GM19455 (cell line): ENCODE data around the gene ZNF771.

Experiments used
- ATAC-seq: cut with Tn5 transposase; IDR thresholded peaks from one replicate; pipeline ENCODE4 v1.9.1; 2021; ENCODE audit not compliant: unreplicated experiment

The ZNF771 gene

DNA sequence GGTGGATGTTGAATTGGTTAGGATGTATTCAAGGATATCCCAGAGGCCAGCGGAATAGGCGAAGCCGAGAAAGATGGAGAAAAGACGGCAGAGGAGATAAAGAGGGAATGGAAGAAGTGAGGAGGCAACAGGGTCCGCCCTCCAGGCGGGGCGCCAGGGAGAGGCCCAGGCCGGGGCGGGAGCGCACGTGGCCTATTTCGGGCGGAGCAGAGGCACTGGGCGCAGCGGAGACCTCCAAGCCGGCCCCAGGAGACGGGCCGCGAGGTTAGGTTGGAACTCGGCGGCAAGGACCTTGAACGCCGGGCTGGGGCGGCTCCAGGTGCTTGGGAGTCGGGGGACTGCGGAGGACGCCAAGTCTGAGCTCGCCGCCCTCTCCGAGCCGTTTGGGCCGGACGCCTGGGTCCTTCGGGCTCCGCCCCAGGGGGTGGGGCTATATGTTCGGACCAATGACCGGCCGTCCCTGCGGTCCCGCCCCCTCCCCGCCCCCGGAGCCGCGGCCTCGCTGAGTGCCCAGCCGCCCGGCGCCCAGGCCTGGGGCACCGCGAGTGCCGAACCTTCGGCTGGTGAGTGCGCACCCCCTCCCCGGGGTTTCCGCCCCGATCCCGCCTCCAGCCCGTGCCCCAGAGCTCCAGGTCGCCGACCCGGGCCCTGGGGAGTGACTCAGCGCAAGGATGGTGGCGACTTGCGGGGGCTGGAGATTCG is at the start of gene ZNF771:
Gene ZNF771 (plus strand): TSS at position 505 of the 702 bp plus-strand sequence. CDS start 448 bp downstream, outside the sequence.
- peak; percentile 74 for ATAC-seq

DNA sequence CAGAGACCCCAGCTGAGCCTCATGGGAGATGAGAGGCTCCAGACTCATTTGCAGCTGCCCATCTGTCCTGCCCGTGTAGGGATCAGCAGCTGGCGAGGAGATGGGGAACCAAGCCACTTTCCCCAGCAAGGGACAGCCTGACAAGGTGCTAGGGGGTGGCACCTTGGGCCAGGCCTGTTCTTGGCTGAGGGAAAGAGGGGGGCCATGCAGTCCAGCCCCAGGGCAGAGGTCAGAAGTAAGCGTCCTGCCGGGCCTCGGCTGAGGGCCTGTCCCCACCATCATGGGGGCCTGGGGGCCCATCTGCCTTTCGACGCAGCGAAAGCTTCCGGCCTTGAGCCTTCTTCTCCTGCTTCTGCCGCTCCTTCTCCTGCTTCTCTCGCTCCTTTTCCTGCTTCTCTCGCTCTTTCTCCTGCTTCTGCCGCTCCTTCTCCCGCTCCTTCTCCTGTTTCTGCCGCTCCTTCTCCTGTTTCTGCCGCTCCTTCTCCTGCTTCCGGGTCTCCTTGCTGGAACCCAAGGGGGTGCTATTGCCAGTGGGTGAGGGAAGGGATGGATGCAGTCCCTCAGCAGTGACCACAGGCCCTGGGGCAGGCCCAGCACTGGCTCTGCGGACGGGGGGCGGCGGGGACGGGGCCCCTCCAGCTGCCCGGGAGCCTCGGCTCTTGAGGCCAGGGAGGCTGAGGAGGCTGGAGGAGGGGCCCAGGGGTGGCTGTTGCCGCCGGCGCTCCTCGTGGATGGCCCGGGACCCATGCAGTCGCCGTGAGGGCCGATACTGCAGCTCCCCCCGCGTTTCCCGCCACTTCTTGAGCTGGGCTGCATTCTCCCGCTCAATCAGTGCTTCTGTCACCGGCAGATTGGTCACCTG is 49.5 kb upstream of the ZNF771 start:
- ATAC-seq, result no peak

DNA sequence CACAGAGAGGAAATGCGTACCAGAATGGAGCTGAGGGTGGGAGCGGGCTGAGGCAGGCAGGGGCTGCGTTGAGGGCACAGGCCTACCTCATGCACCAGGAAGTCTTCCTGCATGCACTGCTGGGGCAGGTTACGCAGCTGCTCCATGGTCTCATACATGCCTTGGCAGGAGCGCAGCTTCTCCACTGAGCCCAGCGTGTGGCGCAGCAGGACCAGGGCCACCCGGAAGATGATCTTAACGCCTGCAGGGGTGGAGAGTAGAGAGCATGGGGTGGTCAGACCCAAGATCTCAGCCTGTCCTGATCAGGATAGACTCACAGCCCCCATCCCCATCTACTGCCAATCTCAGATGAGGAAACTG is 48.8 kb upstream of the ZNF771 start:
- ATAC-seq, result no peak

DNA sequence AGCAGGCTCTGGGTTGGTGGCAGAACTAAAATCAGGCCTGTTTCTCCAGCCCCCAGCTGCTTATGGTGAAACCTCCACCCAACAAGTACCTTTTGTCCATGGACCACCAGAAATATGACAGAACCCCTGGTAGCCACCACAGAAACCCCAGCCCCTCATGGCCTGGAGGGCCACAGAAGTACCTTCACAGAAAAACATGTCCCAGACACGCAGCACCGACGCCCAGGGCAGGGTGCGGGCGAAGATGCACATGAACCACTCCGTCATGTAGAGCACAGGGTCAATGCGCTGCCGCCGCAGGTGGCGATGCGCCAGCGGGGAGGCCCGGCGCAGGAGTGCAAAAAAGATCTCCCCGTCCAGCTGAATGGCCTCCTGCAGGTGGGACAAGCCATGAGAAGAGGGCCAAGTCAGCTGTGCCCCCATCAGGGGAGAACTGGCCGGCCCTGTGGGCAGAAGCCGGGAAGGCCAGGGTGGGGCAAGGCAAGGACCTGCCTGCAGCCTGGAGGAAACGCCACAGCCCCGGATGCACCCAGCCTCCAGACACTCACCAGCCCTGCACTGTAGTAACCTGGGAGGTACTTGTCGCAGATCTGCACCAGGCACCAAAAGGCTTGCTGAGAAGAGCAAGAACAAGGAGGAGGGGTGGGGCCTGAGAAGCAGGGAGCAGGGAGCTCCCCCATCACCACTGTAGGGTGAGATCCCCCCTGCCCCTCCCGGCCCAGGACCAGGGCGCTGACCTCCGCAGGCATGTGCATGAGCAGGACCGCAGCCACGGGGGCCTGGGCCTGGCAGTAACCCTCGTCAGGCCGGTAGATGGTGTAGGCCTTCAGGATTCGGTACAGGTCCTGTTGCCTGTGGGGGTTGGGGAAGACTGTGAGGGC is 48.2 kb upstream of the ZNF771 start:
- no peak for ATAC-seq

DNA sequence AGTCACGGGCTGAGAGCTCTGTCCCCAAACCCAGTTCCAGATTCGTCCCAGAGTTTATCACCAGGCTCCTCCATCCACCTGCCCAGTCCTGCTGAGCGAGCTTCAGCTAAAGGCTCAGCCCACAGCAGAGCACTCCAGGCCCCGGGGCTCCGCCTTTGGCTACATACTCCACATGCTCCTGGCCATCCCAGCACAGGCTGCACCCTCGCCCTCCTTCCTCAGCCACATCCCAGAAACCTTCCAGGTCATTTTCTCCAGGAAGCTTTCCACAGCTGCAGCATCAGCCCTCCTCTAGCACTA is 47.6 kb upstream of the ZNF771 start:
- ATAC-seq, result no peak

DNA sequence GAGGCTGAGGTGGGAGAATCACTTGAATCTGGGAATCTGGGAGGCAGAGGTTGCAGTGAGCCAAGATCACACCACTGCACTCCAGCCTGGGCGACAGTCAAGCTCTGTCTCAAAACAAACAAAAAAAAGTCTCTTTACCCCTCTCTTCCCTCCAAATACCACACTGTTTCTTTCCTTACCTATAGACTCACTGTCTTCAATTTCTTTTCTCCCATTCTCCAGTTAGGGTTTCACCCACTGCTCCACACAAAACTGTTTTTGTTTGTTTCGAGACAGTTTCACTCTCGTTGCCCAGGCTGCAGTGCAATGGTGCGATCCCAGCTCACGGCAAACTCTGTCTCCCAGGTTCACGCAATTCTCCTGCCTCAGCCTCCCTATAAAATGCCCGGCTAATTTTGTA is 46.2 kb upstream of the ZNF771 start:
- ATAC-seq, result no peak

DNA sequence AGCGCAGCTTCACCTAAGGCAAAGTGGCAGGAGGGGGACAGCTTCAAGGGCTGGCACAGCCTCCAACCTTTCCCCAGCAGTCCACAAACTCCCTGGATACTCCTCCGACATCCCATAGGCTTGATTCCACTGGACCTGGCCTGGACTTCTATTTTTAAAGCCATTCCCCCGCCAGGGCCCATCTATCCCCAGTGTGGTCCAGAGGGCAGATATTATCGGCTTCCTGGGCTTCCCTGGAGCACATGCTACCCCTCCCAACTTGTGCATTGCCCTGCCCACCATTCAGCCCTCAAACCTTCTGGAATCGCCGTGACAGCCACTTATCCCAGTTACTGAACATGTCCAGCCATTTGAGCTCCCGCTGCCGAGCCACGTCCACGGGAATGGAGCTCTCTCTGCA is 42.2 kb upstream of the ZNF771 start:
- no peak for ATAC-seq

DNA sequence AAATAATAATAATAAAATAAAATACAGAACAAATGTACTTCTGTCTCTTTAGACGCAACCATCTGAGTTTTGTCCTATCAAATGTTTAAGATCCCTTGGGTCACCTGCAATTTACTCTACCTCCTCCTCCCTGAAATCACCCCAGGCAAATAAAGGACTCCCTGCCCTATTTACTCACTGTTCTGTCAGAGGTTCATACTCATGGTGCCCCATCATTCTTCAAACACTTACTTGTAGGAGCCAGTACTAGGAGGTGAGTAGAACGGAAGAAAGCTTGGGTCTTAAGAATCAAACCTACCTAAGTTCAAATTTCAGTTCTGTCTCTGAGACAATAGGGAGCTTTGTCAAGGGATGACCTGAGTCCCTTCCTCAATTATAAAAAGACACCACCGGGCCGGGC is 40.9 kb upstream of the ZNF771 start:
- no peak for ATAC-seq

DNA sequence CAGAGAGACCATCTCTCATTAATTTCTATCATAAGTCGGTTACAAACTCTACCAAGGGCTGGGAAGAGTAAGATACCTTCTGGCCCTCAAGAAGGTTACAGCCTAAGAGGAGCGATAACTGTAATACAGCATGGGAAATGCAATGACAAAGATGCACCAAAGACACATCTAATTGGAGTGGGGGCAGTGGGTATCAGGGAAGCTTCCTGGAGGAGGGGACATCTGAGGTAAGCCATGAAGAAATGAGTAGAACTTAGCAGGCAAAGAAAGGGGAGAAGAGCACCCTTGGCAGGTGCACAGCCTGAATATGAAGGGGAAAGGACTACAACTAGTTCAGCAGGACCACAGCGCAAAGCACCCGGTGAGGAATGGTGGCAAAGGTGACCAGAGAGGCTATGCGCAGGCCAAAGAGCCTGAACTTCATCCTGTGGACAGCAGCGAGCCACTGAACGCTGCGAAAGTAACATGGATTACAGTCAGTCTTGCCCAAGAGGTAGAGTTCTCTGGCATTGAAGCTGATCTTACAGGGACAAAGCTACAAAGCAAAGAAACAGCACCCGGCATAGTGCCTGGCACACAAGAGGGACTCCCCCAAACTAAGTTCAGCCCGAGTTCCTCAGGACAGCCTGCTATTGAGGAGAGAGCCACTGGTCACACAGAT is 39.9 kb upstream of the ZNF771 start:
- ATAC-seq, result no peak

DNA sequence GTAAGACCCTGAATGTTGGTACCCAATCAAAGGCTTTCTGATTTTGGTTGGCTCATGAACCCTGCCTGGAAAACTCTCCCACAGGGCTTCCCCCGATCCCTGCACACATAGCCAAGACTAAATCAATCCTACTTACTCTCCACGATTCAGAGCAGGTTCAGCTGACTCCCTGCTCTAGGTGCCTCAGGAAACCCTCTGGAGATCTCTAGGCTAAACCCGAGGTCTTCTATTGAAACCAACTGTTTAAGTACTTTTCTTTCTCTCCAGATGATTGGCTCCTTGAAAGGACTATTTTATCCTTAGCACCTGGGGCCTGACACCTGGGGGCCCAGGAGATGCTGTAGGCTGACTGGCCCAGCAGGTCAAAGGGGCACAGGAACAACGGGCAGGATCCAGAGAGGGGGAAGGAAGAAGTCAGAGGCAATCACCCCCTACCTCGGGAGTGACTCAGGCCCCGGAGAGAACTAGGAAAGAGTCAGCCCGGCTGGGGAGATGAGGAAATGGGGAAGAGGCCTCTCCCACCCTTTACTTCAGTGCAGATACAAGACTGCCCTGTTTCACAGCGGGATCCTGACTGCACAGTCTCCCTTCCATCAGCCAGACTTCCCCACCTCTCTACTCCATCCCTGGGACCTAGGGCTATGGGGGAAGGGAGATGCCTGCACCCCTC is 39.1 kb upstream of the ZNF771 start:
- no peak for ATAC-seq

DNA sequence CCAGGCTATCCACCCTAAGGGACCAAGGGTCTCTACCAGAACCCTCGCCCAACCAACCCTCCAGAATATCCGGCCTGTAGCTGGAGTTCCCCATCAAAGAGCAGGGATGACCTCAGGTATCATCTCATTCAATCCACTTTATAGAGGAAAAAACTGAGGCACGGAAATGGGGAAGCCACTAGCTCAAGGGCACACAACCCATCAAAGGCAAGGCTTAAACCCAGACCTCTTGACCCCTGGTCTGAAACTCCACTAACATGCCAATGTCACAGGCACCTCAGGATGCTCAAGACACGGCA is 38.7 kb upstream of the ZNF771 start:
- ATAC-seq, result no peak

DNA sequence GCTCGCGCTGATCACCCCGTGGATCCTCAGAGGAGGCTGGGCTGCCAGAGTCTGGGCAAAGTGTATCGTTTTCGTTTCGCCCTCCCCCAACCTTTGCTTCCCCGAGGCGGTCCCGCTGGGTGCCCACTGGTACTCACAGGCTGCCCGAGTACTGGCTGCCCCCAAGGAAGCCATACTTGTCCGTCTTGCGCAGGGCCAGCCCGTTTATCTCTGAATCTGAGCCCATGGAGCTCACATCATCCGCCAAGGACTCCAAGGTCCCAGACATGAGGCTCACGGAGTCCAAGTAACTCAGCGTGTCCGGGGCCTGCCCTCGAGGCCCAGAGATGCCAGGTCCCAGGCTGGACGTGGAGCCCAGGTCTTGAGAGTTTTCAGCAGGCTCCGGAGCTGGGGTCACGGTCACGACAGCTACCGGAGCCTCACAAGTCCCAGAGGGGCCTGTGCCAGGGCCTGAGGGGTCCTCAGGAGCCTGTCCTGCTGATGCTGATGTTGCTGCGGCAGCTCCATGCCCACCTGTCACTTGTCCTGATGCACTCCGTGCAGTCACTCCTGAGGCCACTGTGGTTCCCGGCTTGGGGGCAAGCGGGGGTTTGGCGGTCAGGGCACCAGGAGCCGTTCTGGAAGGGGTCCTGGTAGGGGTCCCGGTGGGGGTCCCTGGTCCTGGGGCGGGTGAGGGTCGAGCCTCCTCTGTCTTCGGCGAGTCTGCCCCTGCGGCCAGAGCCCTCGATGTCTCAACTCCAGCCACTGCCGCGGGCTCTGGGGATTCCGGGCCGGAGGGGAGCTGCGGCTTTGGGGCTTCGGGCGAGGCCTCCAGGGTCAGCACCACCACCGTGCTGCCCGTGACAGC is 38.1 kb upstream of the ZNF771 start:
- no peak for ATAC-seq

DNA sequence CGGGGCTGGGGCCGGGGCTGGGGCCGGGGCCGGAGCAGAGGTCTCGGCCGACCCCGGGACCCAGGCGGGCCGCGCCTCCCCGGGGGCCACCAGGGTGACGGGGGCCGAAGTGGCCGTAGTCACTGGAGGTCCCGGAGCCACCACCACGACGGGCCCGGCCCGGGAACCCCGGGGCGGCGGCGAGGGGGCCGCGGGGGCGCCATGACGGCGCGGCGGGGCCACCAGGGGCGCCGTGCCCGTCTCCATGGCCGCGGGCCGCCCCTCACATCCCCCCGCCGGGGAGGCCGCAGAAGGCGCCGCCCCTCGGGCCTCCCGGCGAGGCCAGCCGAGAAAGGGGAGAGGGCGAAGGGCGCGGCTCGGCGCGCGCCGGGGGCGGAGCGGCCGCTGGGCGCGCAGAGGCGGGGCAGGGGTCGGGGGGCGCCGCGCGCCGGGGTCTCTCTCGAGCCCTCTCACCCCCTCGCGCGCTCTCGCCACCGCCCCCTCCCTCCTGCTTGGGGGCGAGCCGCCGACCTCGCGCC is 37.4 kb upstream of the ZNF771 start:
- peak; percentile 7 for ATAC-seq

DNA sequence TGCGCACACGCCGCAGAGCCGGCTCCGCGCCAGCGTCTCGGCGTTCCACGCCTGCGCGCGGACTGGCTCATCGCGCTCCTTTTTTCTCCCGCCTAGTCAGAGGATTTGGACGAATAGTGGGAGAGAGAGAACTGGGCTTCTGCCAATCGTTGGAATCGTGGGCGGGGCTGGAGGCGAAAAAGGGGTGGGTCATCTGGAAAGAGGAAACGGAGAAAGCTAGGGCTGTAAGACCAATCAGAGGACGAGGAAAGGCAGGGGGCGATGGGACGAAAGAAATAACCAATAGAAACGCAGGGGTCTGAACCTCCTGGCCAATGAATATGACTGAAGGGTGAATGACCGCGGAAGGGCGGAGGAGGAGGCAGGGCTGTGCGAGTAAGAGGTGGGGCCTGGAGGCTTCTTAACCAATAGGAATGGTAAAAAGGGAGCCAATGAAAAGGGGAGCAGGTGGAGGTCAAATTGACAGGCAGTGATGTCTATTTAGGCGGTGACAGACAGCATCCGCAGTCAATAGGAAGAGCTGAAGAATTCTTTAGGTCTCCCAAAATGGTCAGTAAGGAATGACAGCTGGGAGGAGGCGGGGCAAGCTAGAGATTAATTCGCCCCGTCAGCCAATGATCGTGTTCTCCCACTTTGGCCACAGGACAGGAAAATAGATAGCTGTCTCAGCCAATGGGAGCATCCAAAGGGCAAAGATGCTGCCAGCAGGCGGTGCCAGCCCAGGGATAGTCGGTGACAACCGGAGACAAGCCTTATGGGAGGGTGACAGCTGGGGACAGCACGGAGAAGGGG is 36.8 kb upstream of the ZNF771 start, which contains the start of gene TBC1D10B:
Gene TBC1D10B (minus strand): TSS at position 39 of the 792 bp plus-strand sequence. CDS start 311 bp downstream, outside the sequence.
- peak; percentile 84 for ATAC-seq

DNA sequence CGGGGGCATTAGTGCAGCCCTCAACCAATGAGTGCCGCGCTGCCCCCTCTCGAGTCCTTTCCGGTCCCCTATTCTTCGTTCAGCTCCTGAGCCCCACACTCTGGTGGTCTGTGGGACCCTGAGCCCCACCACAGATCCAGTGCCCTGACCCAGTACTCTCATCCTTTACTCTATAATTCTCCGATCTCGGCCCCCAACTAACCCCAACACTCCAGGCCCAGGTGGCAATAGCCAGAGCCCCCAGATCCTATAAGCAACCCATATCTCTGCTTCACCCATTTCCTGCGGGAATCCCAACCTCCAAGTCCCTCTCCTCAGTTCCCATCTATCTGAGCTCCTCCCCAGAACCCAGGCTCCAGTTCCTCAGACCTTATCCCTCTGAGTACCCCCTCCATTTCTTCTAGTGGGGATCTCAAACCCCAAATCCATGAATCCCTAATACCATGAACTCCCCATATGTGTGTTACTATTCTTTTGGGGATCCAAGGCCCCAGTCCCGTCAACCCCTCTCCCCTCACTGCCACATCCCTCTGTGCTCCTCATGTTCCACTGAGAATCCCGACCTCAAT is 36.1 kb upstream of the ZNF771 start:
- ATAC-seq, result no peak

DNA sequence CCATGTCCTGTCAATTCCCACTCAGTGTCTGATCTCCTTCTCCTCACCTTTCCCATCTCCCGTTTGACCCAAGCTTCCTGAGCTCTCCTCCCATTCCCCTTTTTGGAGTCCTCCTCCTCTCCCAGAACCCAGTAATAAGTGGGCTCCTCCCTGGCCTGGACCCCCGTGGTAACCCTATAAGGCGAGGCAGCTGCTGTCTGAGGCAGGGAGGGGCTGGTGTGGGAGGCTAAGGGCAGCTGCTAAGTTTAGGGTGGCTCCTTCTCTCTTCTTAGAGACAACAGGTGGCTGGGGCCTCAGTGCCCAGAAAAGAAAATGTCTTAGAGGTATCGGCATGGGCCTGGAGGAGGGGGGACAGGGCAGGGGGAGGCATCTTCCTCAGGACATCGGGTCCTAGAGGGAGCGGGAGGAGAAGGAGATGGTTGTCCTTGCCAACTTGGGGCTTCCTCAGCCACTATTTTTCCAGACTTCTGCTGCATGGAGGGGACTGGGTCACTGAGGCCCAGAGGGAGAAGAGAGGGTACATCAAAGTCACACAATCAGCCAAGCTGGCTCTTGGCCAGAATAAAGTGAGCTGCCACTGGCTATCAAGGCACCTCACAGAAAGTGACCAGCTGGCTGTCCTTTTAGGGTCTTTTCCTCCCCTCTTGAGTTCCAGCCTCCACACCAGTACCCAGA is 35.2 kb upstream of the ZNF771 start:
- ATAC-seq, result no peak

DNA sequence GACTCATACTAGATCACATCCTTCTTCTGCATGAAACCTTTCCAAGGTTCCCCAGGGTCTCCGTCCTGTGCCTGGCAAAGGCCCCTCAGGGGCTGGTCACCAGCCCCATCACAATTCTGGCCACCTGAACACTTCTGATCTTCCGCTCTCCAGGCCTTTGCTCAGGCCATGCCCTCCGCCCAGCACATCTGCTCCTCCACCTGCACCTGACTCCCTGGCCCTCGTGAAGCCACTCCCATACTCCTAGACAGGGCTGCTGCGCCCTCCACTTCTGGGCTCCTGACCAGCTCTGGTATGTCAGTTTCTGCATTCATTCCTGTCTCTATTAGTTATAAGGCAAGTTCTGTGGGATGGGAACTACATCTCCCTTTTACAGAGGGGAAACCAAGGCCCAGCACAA is 34.7 kb upstream of the ZNF771 start:
- ATAC-seq, result no peak

DNA sequence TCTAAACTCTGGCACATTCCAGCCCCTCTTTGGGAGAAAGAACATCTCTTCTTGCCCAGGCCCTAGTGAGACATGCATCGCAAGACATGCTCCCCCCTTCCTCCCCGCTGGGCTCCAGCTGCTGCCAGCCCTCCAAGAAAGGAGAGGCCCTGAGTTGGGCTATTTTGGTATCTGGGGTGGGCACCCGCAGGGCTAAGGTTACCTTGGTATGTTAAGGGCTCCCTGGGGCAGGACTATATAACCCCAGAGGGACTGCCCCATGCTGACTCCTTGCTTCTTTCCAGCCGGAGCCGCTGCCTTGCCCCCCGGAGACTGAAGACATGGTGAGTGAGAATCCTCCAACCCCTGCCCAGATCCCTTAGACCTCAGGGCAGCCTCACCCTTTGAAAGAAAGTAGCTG is 32.9 kb upstream of the ZNF771 start, which contains the start of gene MYL11:
Gene MYL11 (plus strand): TSS at position 265 of the 400 bp plus-strand sequence. CDS start 56 bp downstream, at position 321.
- ATAC-seq, result no peak
